SK-N-SH (cell line): ENCODE measurements around the gene SCUBE3. TPM values are rescaled to one million over a fixed set of nuclear protein-coding genes. Genes with fewer than 3 reads are reported as not detected.

Experiments used
- CTCF ChIA-PET: fragments of 300-600, 350-600 bp; formaldehyde crosslinking; extraction: SDS; loops from one replicate; lab custom pipeline; 2021; lab: Yijun Ruan, JAX
- POLR2A ChIA-PET: fragments of 350-600 bp; sonication (Branson Sonifier 250); formaldehyde crosslinking; extraction: SDS; loops from one replicate; lab custom pipeline; 2020; ENCODE audit warnings: antibody characterized with exemption, inconsistent platforms; lab: Yijun Ruan, JAX
- DNase-seq: peaks from one replicate; pipeline ENCODE4 v3.0.0; 2012
- H2AFZ ChIP-seq: fragments of 200-600 bp; sonication (generic); 2 replicates; pipeline ENCODE4 v1.8.1; 2016; ENCODE audit warnings: antibody characterized with exemption, mild to moderate bottlenecking, low read depth
- H3F3A ChIP-seq: fragments of 200-600 bp; sonication (generic); replicated peaks from 2 replicates; pipeline ENCODE3; 2016; ENCODE audit warnings: antibody characterized with exemption, mild to moderate bottlenecking; ENCODE audit not compliant: insufficient read depth
- H3K27ac ChIP-seq, 2 experiments: fragments of 200-500 bp in 1 of 2; fragments of 200-600 bp in 1 of 2; sonication (Bioruptor generic) in 1 of 2; sonication (generic), shearing (Covaris generic) in 1 of 2; 2 replicates each; pipeline versions ENCODE4 v1.5.1 to v1.6.1; 2014 to 2016; ENCODE audit warnings: low read depth in 2 of 2, inconsistent platforms in 1 of 2, low read length in 1 of 2, mild to moderate bottlenecking in 1 of 2, mixed read lengths in 1 of 2
- H3K27me3 ChIP-seq: fragments of 200-600 bp; sonication (generic), shearing (Covaris generic); 2 replicates; pipeline ENCODE4 v1.6.1; 2016; ENCODE audit warnings: mixed run types; ENCODE audit not compliant: insufficient read depth
- H3K36me3 ChIP-seq, 2 experiments: fragments of 200-500 bp in 1 of 2; fragments of 200-600 bp in 1 of 2; sonication (Bioruptor generic) in 1 of 2; sonication (generic) in 1 of 2; replicated peaks in 1 of 2; 2 replicates each; pipeline versions ENCODE3 to v1.5.1; 2014 to 2016; ENCODE audit warnings: low read length in 1 of 2, mild to moderate bottlenecking in 1 of 2; ENCODE audit not compliant: insufficient read depth in 2 of 2, control insufficient read depth in 1 of 2
- H3K4me1 ChIP-seq, 2 experiments: fragments of 200-500 bp in 1 of 2; fragments of 200-600 bp in 1 of 2; sonication (Bioruptor generic) in 1 of 2; sonication (generic), shearing (Covaris generic) in 1 of 2; 2 replicates each; pipeline versions ENCODE4 v1.5.1 to v1.6.1; 2014 to 2016; ENCODE audit warnings: low read depth in 1 of 2, low read length in 1 of 2, mixed run types in 1 of 2; ENCODE audit not compliant: insufficient read depth in 2 of 2, control insufficient read depth in 1 of 2
- H3K4me2 ChIP-seq: fragments of 200-600 bp; sonication (generic), shearing (Covaris generic); 2 replicates; pipeline ENCODE4 v1.6.1; 2017; ENCODE audit warnings: mixed run types
- H3K4me3 ChIP-seq, 2 experiments: fragments of 200-500 bp in 1 of 2; fragments of 200-600 bp in 1 of 2; sonication (Bioruptor generic) in 1 of 2; sonication (generic), shearing (Covaris generic) in 1 of 2; 2 replicates each; pipeline versions ENCODE4 v1.5.1 to v1.8.1; 2014 to 2016; ENCODE audit warnings: low read depth in 2 of 2, inconsistent platforms in 1 of 2, low read length in 1 of 2, mild to moderate bottlenecking in 1 of 2, mixed read lengths in 1 of 2, moderate library complexity in 1 of 2
- H3K79me2 ChIP-seq: fragments of 200-600 bp; sonication (generic); 2 replicates; pipeline ENCODE4 v1.8.1; 2017; ENCODE audit warnings: mild to moderate bottlenecking; ENCODE audit not compliant: insufficient read depth
- H3K9ac ChIP-seq: fragments of 200-600 bp; sonication (generic); 2 replicates; pipeline ENCODE4 v1.6.1; 2017; ENCODE audit warnings: mixed run types
- H3K9me2 ChIP-seq: fragments of 200-600 bp; sonication (generic); 2 replicates; pipeline ENCODE4 v1.6.1; 2017; ENCODE audit warnings: mixed run types
- H3K9me3 ChIP-seq: fragments of 200-600 bp; sonication (generic); 2 replicates; pipeline ENCODE4 v1.6.1; 2017; ENCODE audit warnings: mixed run types, mild to moderate bottlenecking, moderate library complexity
- H4K20me1 ChIP-seq: fragments of 200-600 bp; sonication (generic); 2 replicates; pipeline ENCODE4 v1.6.1; 2017; ENCODE audit warnings: mild to moderate bottlenecking, mixed run types; ENCODE audit not compliant: insufficient read depth
- CTCF ChIP-seq: fragments of 200-600 bp; sonication (generic); IDR thresholded peaks from 2 replicates; pipeline ENCODE4 v1.6.1; 2017; ENCODE audit warnings: antibody characterized with exemption, mild to moderate bottlenecking, moderate library complexity
- ELF1 ChIP-seq: IDR thresholded peaks from 2 replicates; pipeline ENCODE4 v1.4.0; 2012
- EP300 ChIP-seq, 2 experiments: IDR thresholded peaks; 2 replicates each; pipeline versions ENCODE4 v1.4.0 to v1.6.1; 2012; ENCODE audit warnings: borderline replicate concordance in 1 of 2, low read depth in 1 of 2, low read length in 1 of 2
- GABPA ChIP-seq: IDR thresholded peaks from 2 replicates; pipeline ENCODE4 v1.4.0; 2012; ENCODE audit warnings: low read depth, mild to moderate bottlenecking
- GATA2 ChIP-seq: sonication (generic); formaldehyde crosslinking; IDR thresholded peaks from 2 replicates; pipeline ENCODE4 v1.5.0; 2020; ENCODE audit warnings: mild to moderate bottlenecking, missing genetic modification reagents
- MEF2A ChIP-seq: IDR thresholded peaks from 2 replicates; pipeline ENCODE4 v1.4.0; 2012; ENCODE audit warnings: low read depth, borderline replicate concordance
- MXI1 ChIP-seq: IDR thresholded peaks from 2 replicates; pipeline ENCODE4 v1.6.1; 2012; ENCODE audit warnings: mild to moderate bottlenecking, low read depth, low read length, improper control_type of control experiment
- NFIC ChIP-seq: IDR thresholded peaks from 2 replicates; pipeline ENCODE4 v1.4.0; 2012; ENCODE audit warnings: borderline replicate concordance
- NRF1 ChIP-seq: IDR thresholded peaks from 2 replicates; pipeline ENCODE4 v1.6.1; 2012; ENCODE audit warnings: low read depth, mild to moderate bottlenecking, low read length
- PBX3 ChIP-seq: IDR thresholded peaks from 2 replicates; pipeline ENCODE4; 2012
- POLR2AphosphoS5 ChIP-seq: IDR thresholded peaks from 2 replicates; pipeline ENCODE4 v1.6.1; 2012; ENCODE audit warnings: low read depth, low read length
- RAD21 ChIP-seq: IDR thresholded peaks from 2 replicates; pipeline ENCODE4 v1.6.1; 2012; ENCODE audit warnings: mild to moderate bottlenecking, low read length
- RCOR1 ChIP-seq: fragments of 150-350 bp; IDR thresholded peaks from 2 replicates; pipeline ENCODE4 v1.6.1; 2017; ENCODE audit warnings: antibody characterized with exemption, low read length
- REST ChIP-seq: IDR thresholded peaks from 2 replicates; pipeline ENCODE4 v1.6.1; 2012; ENCODE audit warnings: mild to moderate bottlenecking, low read depth, low read length, moderate library complexity
- RFX5 ChIP-seq: IDR thresholded peaks from 2 replicates; pipeline ENCODE4 v1.6.1; 2012; ENCODE audit warnings: mild to moderate bottlenecking, improper control_type of control experiment, low read length
- RXRA ChIP-seq: IDR thresholded peaks from 2 replicates; pipeline ENCODE4 v1.4.0; 2012; ENCODE audit warnings: low read depth, mild to moderate bottlenecking, borderline replicate concordance
- TCF12 ChIP-seq: IDR thresholded peaks from 2 replicates; pipeline ENCODE4 v1.4.0; 2012
- TEAD4 ChIP-seq: IDR thresholded peaks from 2 replicates; pipeline ENCODE4 v1.4.0; 2012; ENCODE audit warnings: mild to moderate bottlenecking, borderline replicate concordance; ENCODE audit not compliant: insufficient read depth
- USF2 ChIP-seq: fragments of 150-350 bp; IDR thresholded peaks from 2 replicates; pipeline ENCODE4 v1.6.1; 2017; ENCODE audit warnings: antibody characterized with exemption, low read length, low read depth, borderline replicate concordance
- YY1 ChIP-seq: IDR thresholded peaks from 2 replicates; pipeline ENCODE4 v1.4.0; 2012; ENCODE audit warnings: low read depth, mild to moderate bottlenecking
- WGBS: methylation state at CpG from one replicate; pipeline ENCODE4 v1.1.6; 2017; ENCODE audit warnings: low lambda C conversion rate; 5-methylcytosine and 5-hydroxymethylcytosine counted together
- polyA plus RNA-seq, 3 experiments: library from polyadenylated mRNA; depleted of rRNA; stranded (reverse); fragments of >200 nt; gene quantifications; 2 replicates each; pipeline ENCODE4 v1.2.3, GENCODE V29; 2012
- TF ChIP-seq, protein P1 (sequence below): IDR thresholded peaks from 2 replicates; pipeline ENCODE4 v1.4.0; 2012; ENCODE audit warnings: low read depth, borderline replicate concordance

Gene SCUBE3
- polyA plus RNA-seq, 1 of the 3 experiments (the other 2 are of a cell fraction): 2.0 TPM

DNA sequence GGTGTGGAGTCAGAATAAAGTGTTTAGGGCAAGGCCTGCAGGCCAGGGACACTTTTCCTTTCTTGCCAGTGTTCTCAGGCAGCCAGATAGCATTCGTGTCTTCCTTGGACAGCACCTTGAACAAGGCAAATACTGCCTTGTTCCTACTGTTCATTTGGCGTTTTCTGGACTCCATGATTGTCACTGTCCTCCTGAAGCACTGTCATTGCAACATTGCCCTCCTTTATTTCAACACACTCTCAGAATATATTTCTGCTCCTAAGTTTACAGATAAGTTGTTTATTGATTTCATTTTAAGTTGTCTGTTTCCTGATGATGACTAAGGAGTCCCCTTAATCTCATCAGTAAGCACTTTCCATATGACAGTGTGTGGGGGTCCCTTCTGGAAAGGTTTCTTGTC, 68.7 kb downstream of the SCUBE3 start (continued):
- TF ChIP-seq MXI1 (no peak), NRF1 (no peak), POLR2AphosphoS5 (no peak)

GRCh38 chr6:35283361-35283760, 69.6 kb downstream of the SCUBE3 start:
- WGBS: 67% methylated on average over 2 of the region's 2 CpGs
- CTCF ChIA-PET: interaction anchor here (0.8 to 1.6 kb wide), 2 partner anchors 11 to 454 kb away, joined by 3 to 5 read pairs; no protein-coding TSS in a partner anchor

More at GRCh38 chr6:35283361-35283760, 69.6 kb downstream of the SCUBE3 start:
- no peak for DNase-seq
- H3K9ac ChIP-seq: no peak overlapping the region
- peaks cover 24 to 57% of the 10 kb centered on the region in 2 experiments for H3K36me3 ChIP-seq
- TF ChIP-seq RXRA (no peak), TCF12 (no peak), RAD21 (no peak), ELF1 (no peak), RCOR1 (no peak), EP300 (IDR thresholded peaks at IDR 0.05; ENCODE audit: borderline replicate concordance in 1 of 2, low read depth in 1 of 2, low read length in 1 of 2) (no peak), POLR2AphosphoS5 (no peak), RFX5 (no peak), USF2 (no peak), TEAD4 (no peak), YY1 (no peak), GABPA (no peak), PBX3 (no peak), NFIC (no peak), REST (no peak), MEF2A (no peak), GATA2 (no peak), CTCF (no peak)
- TF ChIP-seq, protein P1, sequence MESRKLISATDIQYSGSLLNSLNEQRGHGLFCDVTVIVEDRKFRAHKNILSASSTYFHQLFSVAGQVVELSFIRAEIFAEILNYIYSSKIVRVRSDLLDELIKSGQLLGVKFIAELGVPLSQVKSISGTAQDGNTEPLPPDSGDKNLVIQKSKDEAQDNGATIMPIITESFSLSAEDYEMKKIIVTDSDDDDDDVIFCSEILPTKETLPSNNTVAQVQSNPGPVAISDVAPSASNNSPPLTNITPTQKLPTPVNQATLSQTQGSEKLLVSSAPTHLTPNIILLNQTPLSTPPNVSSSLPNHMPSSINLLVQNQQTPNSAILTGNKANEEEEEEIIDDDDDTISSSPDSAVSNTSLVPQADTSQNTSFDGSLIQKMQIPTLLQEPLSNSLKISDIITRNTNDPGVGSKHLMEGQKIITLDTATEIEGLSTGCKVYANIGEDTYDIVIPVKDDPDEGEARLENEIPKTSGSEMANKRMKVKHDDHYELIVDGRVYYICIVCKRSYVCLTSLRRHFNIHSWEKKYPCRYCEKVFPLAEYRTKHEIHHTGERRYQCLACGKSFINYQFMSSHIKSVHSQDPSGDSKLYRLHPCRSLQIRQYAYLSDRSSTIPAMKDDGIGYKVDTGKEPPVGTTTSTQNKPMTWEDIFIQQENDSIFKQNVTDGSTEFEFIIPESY: no peak
- POLR2A ChIA-PET: no interaction called here
- H3F3A ChIP-seq: no peaks in the 10 kb centered on the region
- H3K4me1 ChIP-seq: no peaks in the 10 kb centered on the region
- no peaks in the 10 kb centered on the region for H3K9me3 ChIP-seq
- no peaks in the 10 kb centered on the region for H3K27me3 ChIP-seq
- H3K79me2 ChIP-seq: no peaks in the 10 kb centered on the region; the same call in 1 of the 2 replicates
- H4K20me1 ChIP-seq: no peaks in the 10 kb centered on the region
- no peaks in the 10 kb centered on the region for H3K9me2 ChIP-seq
- no peak overlapping the region for H3K4me2 ChIP-seq
- no peak overlapping the region for H2AFZ ChIP-seq
- no peak overlapping the region for H3K4me3 ChIP-seq
- H3K27ac ChIP-seq: no peak overlapping the region
